WERI-Rb-1 (cell line): Measurements from ENCODE around the gene MRAP2.

Experiments used
- DNase-seq: peaks from one replicate; pipeline ENCODE4 v3.0.0-alpha.2; 2020
- H3K27ac ChIP-seq: fragments of 250-450 bp; sonication (Bioruptor Pico); 2 replicates; pipeline ENCODE4 v1.5.1; 2020; ENCODE audit warnings: mild to moderate bottlenecking, moderate library complexity
- H3K27me3 ChIP-seq: fragments of 250-450 bp; sonication (Bioruptor Pico); 2 replicates; pipeline ENCODE4 v1.5.1; 2021; ENCODE audit warnings: mild to moderate bottlenecking, low read depth, moderate library complexity; ENCODE audit not compliant: insufficient read depth, severe bottlenecking
- H3K36me3 ChIP-seq: fragments of 250-450 bp; sonication (Bioruptor Pico); 2 replicates; pipeline ENCODE4 v1.5.1; 2020; ENCODE audit warnings: mild to moderate bottlenecking, moderate library complexity
- H3K4me3 ChIP-seq: 2 replicates; pipeline ENCODE4 v1.5.1; 2011; ENCODE audit warnings: low read depth, mild to moderate bottlenecking, control low read depth, low read length
- H3K9me3 ChIP-seq: fragments of 250-450 bp; sonication (Bioruptor Pico); 2 replicates; pipeline ENCODE4 v1.5.1; 2021; ENCODE audit warnings: mild to moderate bottlenecking, moderate library complexity; ENCODE audit not compliant: severe bottlenecking
- TF ChIP-seq, protein P1 (sequence below): IDR thresholded peaks from 2 replicates; pipeline ENCODE4 v1.5.1; 2011; ENCODE audit warnings: low read depth, mild to moderate bottlenecking, control low read depth, inconsistent platforms, low read length

Gene MRAP2

GRCh38 chr6:84035484-84035883 lies 1.9 kb downstream of the MRAP2 start:
- TF ChIP-seq, protein P1, sequence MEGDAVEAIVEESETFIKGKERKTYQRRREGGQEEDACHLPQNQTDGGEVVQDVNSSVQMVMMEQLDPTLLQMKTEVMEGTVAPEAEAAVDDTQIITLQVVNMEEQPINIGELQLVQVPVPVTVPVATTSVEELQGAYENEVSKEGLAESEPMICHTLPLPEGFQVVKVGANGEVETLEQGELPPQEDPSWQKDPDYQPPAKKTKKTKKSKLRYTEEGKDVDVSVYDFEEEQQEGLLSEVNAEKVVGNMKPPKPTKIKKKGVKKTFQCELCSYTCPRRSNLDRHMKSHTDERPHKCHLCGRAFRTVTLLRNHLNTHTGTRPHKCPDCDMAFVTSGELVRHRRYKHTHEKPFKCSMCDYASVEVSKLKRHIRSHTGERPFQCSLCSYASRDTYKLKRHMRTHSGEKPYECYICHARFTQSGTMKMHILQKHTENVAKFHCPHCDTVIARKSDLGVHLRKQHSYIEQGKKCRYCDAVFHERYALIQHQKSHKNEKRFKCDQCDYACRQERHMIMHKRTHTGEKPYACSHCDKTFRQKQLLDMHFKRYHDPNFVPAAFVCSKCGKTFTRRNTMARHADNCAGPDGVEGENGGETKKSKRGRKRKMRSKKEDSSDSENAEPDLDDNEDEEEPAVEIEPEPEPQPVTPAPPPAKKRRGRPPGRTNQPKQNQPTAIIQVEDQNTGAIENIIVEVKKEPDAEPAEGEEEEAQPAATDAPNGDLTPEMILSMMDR: no peak
- no peak overlapping the region for H3K4me3 ChIP-seq
- no peaks in the 10 kb centered on the region for H3K36me3 ChIP-seq
- no peaks in the 10 kb centered on the region for H3K27me3 ChIP-seq
- no peaks in the 10 kb centered on the region for H3K9me3 ChIP-seq
- H3K27ac ChIP-seq: no peak overlapping the region
- no peak for DNase-seq

- TF ChIP-seq, protein P1: no peak
- H3K27ac ChIP-seq: no peak overlapping the region
- no peaks in the 10 kb centered on the region for H3K27me3 ChIP-seq
- peaks cover 2% of the 10 kb centered on the region for H3K9me3 ChIP-seq
- H3K4me3 ChIP-seq: no peak overlapping the region
- no peaks in the 10 kb centered on the region for H3K36me3 ChIP-seq
- DNase-seq: no peak
Observed at GRCh38 chr6:84037425-84038089, 4.0 kb downstream of the MRAP2 start.

DNA sequence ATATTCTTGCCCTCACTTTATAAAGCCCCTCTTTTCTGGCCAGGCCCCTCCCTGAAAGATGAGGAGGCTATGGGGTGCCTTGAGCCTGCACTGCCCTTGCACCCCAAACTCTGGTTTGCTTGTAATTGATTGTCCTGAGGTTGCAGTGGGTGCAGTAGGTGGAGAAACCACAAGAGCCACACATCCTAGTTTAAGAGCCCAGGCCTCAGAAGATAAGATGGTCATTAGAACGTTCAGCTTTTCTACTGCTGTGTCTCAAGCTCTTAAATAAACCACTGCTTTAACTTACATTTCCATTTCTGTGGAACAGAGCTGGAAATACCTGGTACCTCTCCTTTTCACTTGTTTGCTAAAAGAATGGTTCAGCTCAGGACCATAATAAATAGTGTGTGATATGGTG lies 9.0 kb downstream of the MRAP2 start:
- Histone ChIP-seq H3K27me3 (no peaks in the 10 kb centered on the region), H3K4me3 (no peak overlapping the region), H3K27ac (no peak overlapping the region), H3K9me3 (peaks cover 3% of the 10 kb centered on the region), H3K36me3 (no peaks in the 10 kb centered on the region)
- TF ChIP-seq, protein P1: no peak
- DNase-seq: no peak

DNA sequence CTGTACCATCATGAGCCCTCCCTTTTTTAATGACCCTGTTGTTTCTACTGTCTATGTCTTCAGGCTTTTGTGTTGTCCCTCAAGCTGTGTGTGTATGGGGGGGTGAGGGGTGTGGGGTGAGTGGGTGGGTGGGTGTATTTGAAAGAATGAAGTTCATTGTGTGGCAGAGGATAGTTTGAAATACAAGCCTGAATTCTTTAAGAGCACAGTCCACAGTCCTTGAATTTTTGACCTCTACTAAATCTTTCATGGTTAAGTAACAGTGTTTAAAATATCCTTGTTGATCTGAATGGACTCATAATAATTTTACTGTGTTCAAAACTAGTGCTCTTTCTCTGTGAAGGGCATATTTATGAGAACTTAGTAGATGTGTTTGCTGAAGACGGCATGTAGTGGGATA lies 10.0 kb downstream of the MRAP2 start:
- Histone ChIP-seq H3K36me3 (no peaks in the 10 kb centered on the region), H3K9me3 (peaks cover 3% of the 10 kb centered on the region), H3K27ac (no peak overlapping the region), H3K4me3 (no peak overlapping the region), H3K27me3 (no peaks in the 10 kb centered on the region)
- no peak for DNase-seq
- TF ChIP-seq, protein P1: no peak

GRCh38 chr6:84046755-84047154 lies 13.2 kb downstream of the MRAP2 start:
- H3K27me3 ChIP-seq: no peaks in the 10 kb centered on the region
- no peaks in the 10 kb centered on the region for H3K36me3 ChIP-seq
- H3K4me3 ChIP-seq: no peak overlapping the region
- TF ChIP-seq, protein P1: no peak
- DNase-seq: no peak
- H3K9me3 ChIP-seq: peaks cover 3% of the 10 kb centered on the region
- no peak overlapping the region for H3K27ac ChIP-seq

GRCh38 chr6:84048588-84048987 lies 15.0 kb downstream of the MRAP2 start:
- H3K9me3 ChIP-seq: no peaks in the 10 kb centered on the region
- H3K27ac ChIP-seq: no peak overlapping the region
- no peaks in the 10 kb centered on the region for H3K36me3 ChIP-seq
- H3K27me3 ChIP-seq: no peaks in the 10 kb centered on the region
- no peak for DNase-seq
- TF ChIP-seq, protein P1: no peak
- H3K4me3 ChIP-seq: no peak overlapping the region
